Stomach (tissue), 9 donors: ENCODE results near the gene IL4. TPM values are rescaled to one million over a fixed set of nuclear protein-coding genes. Genes with fewer than 3 reads are reported as not detected.
"Not testable (repeated sequence)": the region's sequence is repeated elsewhere in the genome, so short reads cannot be mapped to it uniquely, and the experiment has no call there.

Source experiments
- DNase-seq, 2 donors: peaks; one replicate each; pipeline versions ENCODE4 v3.0.0 to v3.0.0-alpha.2; 2013 to 2019
- H3K27ac ChIP-seq, 5 donors: fragments of 200-600 bp in 4 of 5; sonication (generic) in 4 of 5; one replicate each; pipeline ENCODE4 v1.5.1; 2013 to 2019; ENCODE audit warnings: mild to moderate bottlenecking in 1 of 5, moderate library complexity in 1 of 5
- H3K27me3 ChIP-seq, 3 donors: fragments of 200-600 bp; sonication (generic); one replicate each; pipeline ENCODE4 v1.5.1; 2017 to 2019; ENCODE audit warnings: mixed run types in 1 of 3
- H3K36me3 ChIP-seq, 4 donors: fragments of 200-600 bp; sonication (generic); 1 replicate in 3 of 4; 2 replicates in 1 of 4; pipeline ENCODE4 v1.5.1; 2016 to 2019
- H3K4me1 ChIP-seq, 4 donors: fragments of 200-600 bp; sonication (generic); one replicate each; pipeline ENCODE4 v1.5.1; 2016 to 2019
- H3K4me3 ChIP-seq, 4 donors: fragments of 200-600 bp; sonication (generic) in 3 of 4; one replicate each; pipeline ENCODE4 v1.5.1; 2016 to 2019; ENCODE audit warnings: mild to moderate bottlenecking in 1 of 4
- H3K9me3 ChIP-seq, 4 donors: fragments of 200-600 bp; sonication (generic); one replicate each; pipeline ENCODE4 v1.5.1; 2016 to 2019
- CTCF ChIP-seq, 7 experiments: fragments of 450-650 bp in 4 of 7; fragments of 200-600 bp in 3 of 7; sonication (generic) in 3 of 7; IDR thresholded peaks; one replicate each; pipeline ENCODE4 v1.5.1; 2016 to 2019; ENCODE audit warnings: antibody characterized with exemption in 7 of 7, control low read depth in 2 of 7, mild to moderate bottlenecking in 1 of 7
- EP300 ChIP-seq: sonication (generic); formaldehyde crosslinking; IDR thresholded peaks from one replicate; pipeline ENCODE4 v1.6.1; 2017; ENCODE audit warnings: antibody characterized with exemption
- POLR2A ChIP-seq, 4 donors: fragments of 450-650 bp; IDR thresholded peaks; one replicate each; pipeline ENCODE4 v1.6.1; 2016; ENCODE audit warnings: antibody characterized with exemption in 4 of 4, control low read depth in 2 of 4, mild to moderate bottlenecking in 1 of 4, moderate library complexity in 1 of 4
- POLR2AphosphoS5 ChIP-seq, 3 donors: sonication (generic); formaldehyde crosslinking; IDR thresholded peaks; one replicate each; pipeline ENCODE4 v1.6.1; 2016; ENCODE audit warnings: antibody characterized with exemption in 3 of 3
- WGBS, 5 donors: extraction: QIAGEN DNeasy Blood & Tissue Kit in 3 of 5; methylation state at CpG; one replicate each; pipeline versions ENCODE4 v1.1.5 to v1.1.7; 2013 to 2018; 5-methylcytosine and 5-hydroxymethylcytosine counted together
- intact Hi-C: fragments of 100-400 bp; cut with DNase I; formaldehyde crosslinking; loops from one replicate; pipeline ENCODE4 v1.15.1; 2023; ENCODE audit warnings: low total_unique reads
- polyA plus RNA-seq, 3 donors: library from polyadenylated mRNA; stranded (reverse); fragments of 200-250 nt; gene quantifications; one replicate each; pipeline ENCODE4 v1.2.3, GENCODE V29; 2013
- total RNA-seq, 5 donors: library from RNA; depleted of rRNA; stranded (reverse); fragments of >200 nt; gene quantifications; one replicate each; pipeline versions ENCODE4 v1.1.0 to v1.2.3, GENCODE V29; 2014 to 2016
- donor health status: healthy with polysubstance abuse.
- donor health status: Bipolar disorder and iron deficiency.
- donor health status: healthy.

IL4 gene
- total and polyA plus RNA-seq, 8 donors: not detected

- TF ChIP-seq EP300: no peak
These were observed 15.7 kb downstream of the IL4 start for GRCh38 chr5:132689513-132689912.

GRCh38 chr5:132690156-132690555 is 16.4 kb downstream of the IL4 start:
- Histone ChIP-seq H3K4me1 (no peaks in the 10 kb centered on the region), H3K27me3 (no peaks in the 10 kb centered on the region), H3K9me3 (no peaks in the 10 kb centered on the region), H3K27ac (no peak overlapping the region), H3K4me3 (no peak overlapping the region), H3K36me3 (peaks cover 0 to 11% (median 0%) of the 10 kb centered on the region in 4 donors)
- intact Hi-C loops: no loop called here
- TF ChIP-seq CTCF (IDR thresholded peaks at IDR 0.05): no peak
- WGBS, 5 donors: 96 to 99% (median 96%) methylated on average over 3 of the region's 3 CpGs
- DNase-seq: no peak

More at GRCh38 chr5:132689513-132689912, 15.7 kb downstream of the IL4 start:
- no peak for DNase-seq
- H3K36me3 ChIP-seq: peaks cover 0 to 9% (median 0%) of the 10 kb centered on the region in 4 donors
- H3K27me3 ChIP-seq: no peaks in the 10 kb centered on the region
- H3K9me3 ChIP-seq: no peaks in the 10 kb centered on the region
- WGBS, 5 donors: 83 to 88% (median 85%) methylated on average over 7 of the region's 7 CpGs
- no peak overlapping the region for H3K27ac ChIP-seq
- H3K4me1 ChIP-seq: no peaks in the 10 kb centered on the region
- intact Hi-C loops: no loop called here
- H3K4me3 ChIP-seq: no peak overlapping the region

GRCh38 chr5:132691755-132692631 is 18.2 kb downstream of the IL4 start:
- H3K27ac ChIP-seq, intact Hi-C loops, H3K9me3 ChIP-seq, H3K27me3 ChIP-seq, H3K4me1 ChIP-seq, DNase-seq, H3K4me3 ChIP-seq: not testable (repeated sequence)
- 71 to 94% (median 90%) methylated on average over 5 of the region's 5 CpGs for WGBS, 5 donors
- H3K36me3 ChIP-seq: peaks cover 0 to 22% (median 7%) of the 10 kb centered on the region in 4 donors

- no peaks in the 10 kb centered on the region for H3K27me3 ChIP-seq
- no peak overlapping the region for H3K27ac ChIP-seq
- no peak for TF ChIP-seq CTCF (IDR thresholded peaks at IDR 0.05)
- no peak for TF ChIP-seq POLR2A (IDR thresholded peaks at IDR 0.05)
- no peak for TF ChIP-seq EP300
- no peak for TF ChIP-seq POLR2AphosphoS5 (IDR thresholded peaks at IDR 0.05)
- no peak for DNase-seq
- intact Hi-C loops: no loop called here
- no peaks in the 10 kb centered on the region for H3K4me1 ChIP-seq
- no peak overlapping the region for H3K4me3 ChIP-seq
- H3K9me3 ChIP-seq: no peaks in the 10 kb centered on the region
- peaks cover 0 to 26% (median 9%) of the 10 kb centered on the region in 4 donors for H3K36me3 ChIP-seq
These were observed 18.8 kb downstream of the IL4 start for GRCh38 chr5:132692632-132692967.

GRCh38 chr5:132695956-132696355 is 22.2 kb downstream of the IL4 start:
- H3K4me3 ChIP-seq: no peak overlapping the region
- no peak overlapping the region for H3K27ac ChIP-seq
- TF ChIP-seq POLR2A (IDR thresholded peaks at IDR 0.05) (no peak), EP300 (no peak), CTCF (IDR thresholded peaks at IDR 0.05) (no peak), POLR2AphosphoS5 (IDR thresholded peaks at IDR 0.05) (no peak)
- peaks cover 0 to 57% (median 36%) of the 10 kb centered on the region in 4 donors for H3K36me3 ChIP-seq
- WGBS, 5 donors: 92 to 96% (median 94%) methylated on average over 4 of the region's 4 CpGs
- H3K9me3 ChIP-seq: no peaks in the 10 kb centered on the region
- intact Hi-C loops: no loop called here
- no peaks in the 10 kb centered on the region for H3K27me3 ChIP-seq
- H3K4me1 ChIP-seq: no peaks in the 10 kb centered on the region
- DNase-seq: no peak
